ENCODE measurements around the gene MAST2. TPM values are rescaled to one million over a fixed set of nuclear protein-coding genes. Genes with fewer than 3 reads are reported as not detected.

MAST2 gene
- total RNA-seq, 1 experiment from 2014 or later: 41.9 TPM

DNA sequence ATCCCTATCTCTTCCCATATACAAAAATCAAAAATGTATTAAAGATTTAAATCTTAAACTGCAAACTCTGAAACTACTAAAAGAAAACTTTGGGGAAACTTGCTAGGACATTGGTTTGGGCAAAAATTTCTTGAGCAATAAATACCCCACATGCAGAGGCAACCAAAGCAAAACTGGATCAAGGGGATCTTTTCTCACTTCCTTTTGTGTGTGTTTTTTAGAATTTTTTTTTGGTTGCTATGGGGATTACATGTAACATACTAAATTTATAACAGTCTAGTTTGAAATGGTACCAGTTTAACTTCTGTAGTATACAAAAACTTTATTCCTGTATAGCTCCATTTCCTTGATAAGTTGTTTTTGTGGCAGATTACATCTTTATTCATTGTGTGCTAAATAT lies 16.8 kb downstream of the MAST2 start:
- H3K4me1 ChIP-seq (ENCODE audit: control insufficient read depth in 1 of 2, insufficient read depth in 2 of 2, low read length in 2 of 2): no peaks in the 10 kb centered on the region
- ChIA-PET CTCF (no interaction called here), POLR2A (interaction anchor here (0.7 kb wide), 1 partner anchor 165 kb away, joined by 3 read pairs; no protein-coding TSS in a partner anchor), RAD21 (ENCODE audit: low non-redundant PET in 1 of 2, low total read pairs in 2 of 2, uncharacterized antibody in 2 of 2, unreplicated experiment in 2 of 2) (no interaction called here)
- H3K4me3 ChIP-seq (replicated peaks in 1 of 2; ENCODE audit: low read depth in 1 of 2, low read length in 2 of 2): no peak overlapping the region
- H4K20me1 ChIP-seq (ENCODE audit: insufficient read depth): no peaks in the 10 kb centered on the region
- no peak overlapping the region for H3K27ac ChIP-seq (ENCODE audit: low read depth, low read length)
- BruUV-seq (replicated peaks): no TSS peak
- intact Hi-C loops (cut with micrococcal nuclease): no loop called here
- ATAC-seq (no peak), DNase-seq (ENCODE audit: low read depth, low spot score) (no peak)
- H3K4me2 ChIP-seq (ENCODE audit: low read length): no peak overlapping the region
- 0 out of 4 replicates have a peak, but pooled peaks cover 0 to 4% of the 10 kb centered on the region in 2 experiments for H3K36me3 ChIP-seq (ENCODE audit: control insufficient read depth in 1 of 2, insufficient read depth in 2 of 2, low read length in 2 of 2)
- H3K9ac ChIP-seq (ENCODE audit: low read length): no peak overlapping the region
- TF ChIP-seq, protein P1, sequence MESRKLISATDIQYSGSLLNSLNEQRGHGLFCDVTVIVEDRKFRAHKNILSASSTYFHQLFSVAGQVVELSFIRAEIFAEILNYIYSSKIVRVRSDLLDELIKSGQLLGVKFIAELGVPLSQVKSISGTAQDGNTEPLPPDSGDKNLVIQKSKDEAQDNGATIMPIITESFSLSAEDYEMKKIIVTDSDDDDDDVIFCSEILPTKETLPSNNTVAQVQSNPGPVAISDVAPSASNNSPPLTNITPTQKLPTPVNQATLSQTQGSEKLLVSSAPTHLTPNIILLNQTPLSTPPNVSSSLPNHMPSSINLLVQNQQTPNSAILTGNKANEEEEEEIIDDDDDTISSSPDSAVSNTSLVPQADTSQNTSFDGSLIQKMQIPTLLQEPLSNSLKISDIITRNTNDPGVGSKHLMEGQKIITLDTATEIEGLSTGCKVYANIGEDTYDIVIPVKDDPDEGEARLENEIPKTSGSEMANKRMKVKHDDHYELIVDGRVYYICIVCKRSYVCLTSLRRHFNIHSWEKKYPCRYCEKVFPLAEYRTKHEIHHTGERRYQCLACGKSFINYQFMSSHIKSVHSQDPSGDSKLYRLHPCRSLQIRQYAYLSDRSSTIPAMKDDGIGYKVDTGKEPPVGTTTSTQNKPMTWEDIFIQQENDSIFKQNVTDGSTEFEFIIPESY (IDR thresholded peaks at IDR 0.05; ENCODE audit: extremely low read depth, insufficient replicate concordance, low read length): no peak
- TF ChIP-seq EZH2phosphoT487 (IDR thresholded peaks at IDR 0.05; ENCODE audit: borderline replicate concordance) (no peak), SP1 (IDR thresholded peaks at IDR 0.05; ENCODE audit: low read depth) (no peak), CBX3 (IDR thresholded peaks at IDR 0.05; ENCODE audit: low read depth) (no peak), ELF1 (IDR thresholded peaks at IDR 0.05; ENCODE audit: borderline replicate concordance, low read depth) (no peak), SIN3A (IDR thresholded peaks at IDR 0.05; ENCODE audit: low read depth) (no peak), POLR2AphosphoS5 (IDR thresholded peaks at IDR 0.05; ENCODE audit: low read depth, low read length) (no peak), ZNF274 (IDR thresholded peaks at IDR 0.05; ENCODE audit: low read depth, low read length) (no peak), SRF (IDR thresholded peaks at IDR 0.05; ENCODE audit: low read depth) (no peak), TCF7L2 (IDR thresholded peaks at IDR 0.05; ENCODE audit: borderline replicate concordance, extremely low read depth, insufficient read depth, insufficient read length) (no peak), YY1 (IDR thresholded peaks at IDR 0.05; ENCODE audit: extremely low read depth, insufficient replicate concordance, low read depth, low read length) (no peak)
- TF ChIP-seq, protein P2, sequence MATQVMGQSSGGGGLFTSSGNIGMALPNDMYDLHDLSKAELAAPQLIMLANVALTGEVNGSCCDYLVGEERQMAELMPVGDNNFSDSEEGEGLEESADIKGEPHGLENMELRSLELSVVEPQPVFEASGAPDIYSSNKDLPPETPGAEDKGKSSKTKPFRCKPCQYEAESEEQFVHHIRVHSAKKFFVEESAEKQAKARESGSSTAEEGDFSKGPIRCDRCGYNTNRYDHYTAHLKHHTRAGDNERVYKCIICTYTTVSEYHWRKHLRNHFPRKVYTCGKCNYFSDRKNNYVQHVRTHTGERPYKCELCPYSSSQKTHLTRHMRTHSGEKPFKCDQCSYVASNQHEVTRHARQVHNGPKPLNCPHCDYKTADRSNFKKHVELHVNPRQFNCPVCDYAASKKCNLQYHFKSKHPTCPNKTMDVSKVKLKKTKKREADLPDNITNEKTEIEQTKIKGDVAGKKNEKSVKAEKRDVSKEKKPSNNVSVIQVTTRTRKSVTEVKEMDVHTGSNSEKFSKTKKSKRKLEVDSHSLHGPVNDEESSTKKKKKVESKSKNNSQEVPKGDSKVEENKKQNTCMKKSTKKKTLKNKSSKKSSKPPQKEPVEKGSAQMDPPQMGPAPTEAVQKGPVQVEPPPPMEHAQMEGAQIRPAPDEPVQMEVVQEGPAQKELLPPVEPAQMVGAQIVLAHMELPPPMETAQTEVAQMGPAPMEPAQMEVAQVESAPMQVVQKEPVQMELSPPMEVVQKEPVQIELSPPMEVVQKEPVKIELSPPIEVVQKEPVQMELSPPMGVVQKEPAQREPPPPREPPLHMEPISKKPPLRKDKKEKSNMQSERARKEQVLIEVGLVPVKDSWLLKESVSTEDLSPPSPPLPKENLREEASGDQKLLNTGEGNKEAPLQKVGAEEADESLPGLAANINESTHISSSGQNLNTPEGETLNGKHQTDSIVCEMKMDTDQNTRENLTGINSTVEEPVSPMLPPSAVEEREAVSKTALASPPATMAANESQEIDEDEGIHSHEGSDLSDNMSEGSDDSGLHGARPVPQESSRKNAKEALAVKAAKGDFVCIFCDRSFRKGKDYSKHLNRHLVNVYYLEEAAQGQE (IDR thresholded peaks at IDR 0.05; ENCODE audit: low read depth): no peak
- TF ChIP-seq, protein P3, sequence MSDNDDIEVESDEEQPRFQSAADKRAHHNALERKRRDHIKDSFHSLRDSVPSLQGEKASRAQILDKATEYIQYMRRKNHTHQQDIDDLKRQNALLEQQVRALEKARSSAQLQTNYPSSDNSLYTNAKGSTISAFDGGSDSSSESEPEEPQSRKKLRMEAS (IDR thresholded peaks at IDR 0.05): no peak
- TF ChIP-seq, protein P4, sequence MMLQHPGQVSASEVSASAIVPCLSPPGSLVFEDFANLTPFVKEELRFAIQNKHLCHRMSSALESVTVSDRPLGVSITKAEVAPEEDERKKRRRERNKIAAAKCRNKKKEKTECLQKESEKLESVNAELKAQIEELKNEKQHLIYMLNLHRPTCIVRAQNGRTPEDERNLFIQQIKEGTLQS (IDR thresholded peaks at IDR 0.05): no peak
- TF ChIP-seq, protein P5, sequence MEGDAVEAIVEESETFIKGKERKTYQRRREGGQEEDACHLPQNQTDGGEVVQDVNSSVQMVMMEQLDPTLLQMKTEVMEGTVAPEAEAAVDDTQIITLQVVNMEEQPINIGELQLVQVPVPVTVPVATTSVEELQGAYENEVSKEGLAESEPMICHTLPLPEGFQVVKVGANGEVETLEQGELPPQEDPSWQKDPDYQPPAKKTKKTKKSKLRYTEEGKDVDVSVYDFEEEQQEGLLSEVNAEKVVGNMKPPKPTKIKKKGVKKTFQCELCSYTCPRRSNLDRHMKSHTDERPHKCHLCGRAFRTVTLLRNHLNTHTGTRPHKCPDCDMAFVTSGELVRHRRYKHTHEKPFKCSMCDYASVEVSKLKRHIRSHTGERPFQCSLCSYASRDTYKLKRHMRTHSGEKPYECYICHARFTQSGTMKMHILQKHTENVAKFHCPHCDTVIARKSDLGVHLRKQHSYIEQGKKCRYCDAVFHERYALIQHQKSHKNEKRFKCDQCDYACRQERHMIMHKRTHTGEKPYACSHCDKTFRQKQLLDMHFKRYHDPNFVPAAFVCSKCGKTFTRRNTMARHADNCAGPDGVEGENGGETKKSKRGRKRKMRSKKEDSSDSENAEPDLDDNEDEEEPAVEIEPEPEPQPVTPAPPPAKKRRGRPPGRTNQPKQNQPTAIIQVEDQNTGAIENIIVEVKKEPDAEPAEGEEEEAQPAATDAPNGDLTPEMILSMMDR (IDR thresholded peaks at IDR 0.05 in 2 of 3, conservative IDR thresholded peaks at IDR 0.05 in 1 of 3; ENCODE audit: borderline replicate concordance in 1 of 3, insufficient read depth in 1 of 3, low read depth in 2 of 3, low read length in 2 of 3): no peak
- 0 out of 4 replicates have a peak, but pooled peaks cover 0 to 5% of the 10 kb centered on the region in 2 experiments for H3K9me3 ChIP-seq (ENCODE audit: control insufficient read depth in 1 of 2, insufficient read depth in 1 of 2, low read depth in 1 of 2, low read length in 2 of 2)
- peaks cover 85% of the 10 kb centered on the region for H3K79me2 ChIP-seq (ENCODE audit: insufficient read depth, low read length)
- no peak overlapping the region for H2AFZ ChIP-seq (ENCODE audit: low read depth, low read length, poor library complexity, severe bottlenecking)
- no peaks in the 10 kb centered on the region for H3K9me2 ChIP-seq (ENCODE audit: insufficient read depth)
- no peaks in the 10 kb centered on the region for H3K27me3 ChIP-seq (ENCODE audit: insufficient read depth, low read length)
